H9 (cell line): Measurements from ENCODE around the gene RNF103. TPM values are rescaled to one million over a fixed set of nuclear protein-coding genes. Genes with fewer than 3 reads are reported as not detected.

Experiments used
- DNase-seq: peaks from one replicate; pipeline ENCODE4 v3.0.0-alpha.2; 2017
- H2AFZ ChIP-seq: one replicate; pipeline ENCODE4 v1.6.1; 2013; ENCODE audit warnings: mild to moderate bottlenecking, low read length, control low read depth, moderate library complexity
- H2AK5ac ChIP-seq: 2 replicates; pipeline ENCODE4 v1.6.1; 2013; ENCODE audit warnings: low read length, control low read depth, mixed read lengths; ENCODE audit not compliant: insufficient read length
- H2BK120ac ChIP-seq: one replicate; pipeline ENCODE4 v1.6.1; 2013; ENCODE audit warnings: low read depth, mild to moderate bottlenecking, low read length, control low read depth, inconsistent platforms; ENCODE audit not compliant: poor library complexity, severe bottlenecking
- H2BK12ac ChIP-seq: 2 replicates; pipeline ENCODE4 v1.6.1; 2013; ENCODE audit warnings: low read length, control low read depth, mixed read lengths, low read depth; ENCODE audit not compliant: insufficient read length
- H2BK15ac ChIP-seq: 2 replicates; pipeline ENCODE4 v1.6.1; 2013; ENCODE audit warnings: low read depth, low read length, control low read depth
- H2BK20ac ChIP-seq: one replicate; pipeline ENCODE4 v1.6.1; 2013; ENCODE audit warnings: low read depth, mild to moderate bottlenecking, low read length, control low read depth, inconsistent platforms; ENCODE audit not compliant: poor library complexity, severe bottlenecking
- H2BK5ac ChIP-seq: 2 replicates; pipeline ENCODE4 v1.6.1; 2013; ENCODE audit warnings: low read length, control low read depth, mixed read lengths; ENCODE audit not compliant: insufficient read length
- H3K14ac ChIP-seq: 2 replicates; pipeline ENCODE4 v1.6.1; 2013; ENCODE audit warnings: low read length, control low read depth; ENCODE audit not compliant: insufficient read depth
- H3K18ac ChIP-seq: 2 replicates; pipeline ENCODE4 v1.6.1; 2013; ENCODE audit warnings: low read depth, mild to moderate bottlenecking, mixed read lengths, low read length, control low read depth; ENCODE audit not compliant: insufficient read length
- H3K23ac ChIP-seq: 2 replicates; pipeline ENCODE4 v1.6.1; 2013; ENCODE audit warnings: low read length, control low read depth, mixed read lengths, low read depth; ENCODE audit not compliant: insufficient read length
- H3K23me2 ChIP-seq: 2 replicates; pipeline ENCODE4 v1.6.1; 2013; ENCODE audit warnings: low read depth, mild to moderate bottlenecking, mixed read lengths, low read length, control low read depth; ENCODE audit not compliant: insufficient read length, poor library complexity, severe bottlenecking
- H3K27ac ChIP-seq: 2 replicates; pipeline ENCODE4 v1.5.1; 2013; ENCODE audit warnings: low read length, control low read depth, mixed read lengths, low read depth; ENCODE audit not compliant: insufficient read length
- H3K27me3 ChIP-seq: 2 replicates; pipeline ENCODE4 v1.6.1; 2013; ENCODE audit warnings: low read length, control low read depth, inconsistent platforms; ENCODE audit not compliant: insufficient read depth
- H3K4ac ChIP-seq: 2 replicates; pipeline ENCODE4 v1.6.1; 2013; ENCODE audit warnings: low read depth, mild to moderate bottlenecking, control low read depth, inconsistent platforms, low read length, moderate library complexity
- H3K4me1 ChIP-seq: 2 replicates; pipeline ENCODE4 v1.6.1; 2013; ENCODE audit warnings: low read length, control low read depth, inconsistent platforms; ENCODE audit not compliant: insufficient read depth
- H3K4me2 ChIP-seq: 2 replicates; pipeline ENCODE4 v1.6.1; 2013; ENCODE audit warnings: low read length, control low read depth, mixed read lengths; ENCODE audit not compliant: insufficient read length, insufficient read depth
- H3K56ac ChIP-seq: 2 replicates; pipeline ENCODE4 v1.6.1; 2013; ENCODE audit warnings: low read depth, mild to moderate bottlenecking, mixed read lengths, low read length, control low read depth; ENCODE audit not compliant: insufficient read length
- H3K79me1 ChIP-seq: 2 replicates; pipeline ENCODE4 v1.6.1; 2013; ENCODE audit warnings: low read depth, mild to moderate bottlenecking, moderate library complexity, low read length, control low read depth, inconsistent platforms; ENCODE audit not compliant: insufficient read depth, poor library complexity, severe bottlenecking
- H3K79me2 ChIP-seq: 2 replicates; pipeline ENCODE4 v1.6.1; 2013; ENCODE audit warnings: low read length, control low read depth, inconsistent platforms; ENCODE audit not compliant: insufficient read depth
- H3K9ac ChIP-seq: 2 replicates; pipeline ENCODE4 v1.6.1; 2013; ENCODE audit warnings: low read length, control low read depth, mixed read lengths; ENCODE audit not compliant: insufficient read length; ENCODE audit errors: extremely low read depth
- H3K9me3 ChIP-seq: one replicate; pipeline ENCODE4 v1.6.1; 2013; ENCODE audit warnings: low read depth, low read length, inconsistent platforms; ENCODE audit not compliant: control insufficient read depth
- H3T11ph ChIP-seq: one replicate; pipeline ENCODE4 v1.6.1; 2013; ENCODE audit warnings: mild to moderate bottlenecking, low read length, control low read depth, inconsistent platforms
- H4K20me1 ChIP-seq: one replicate; pipeline ENCODE4 v1.6.1; 2013; ENCODE audit not compliant: control insufficient read depth, insufficient read length, insufficient read depth
- H4K5ac ChIP-seq: 2 replicates; pipeline ENCODE4 v1.6.1; 2013; ENCODE audit warnings: low read depth, mild to moderate bottlenecking, mixed read lengths, low read length, control low read depth; ENCODE audit not compliant: insufficient read length
- H4K8ac ChIP-seq: replicated peaks from 2 replicates; pipeline ENCODE4 v1.6.1; 2013; ENCODE audit warnings: low read length, control low read depth, mixed read lengths, low read depth; ENCODE audit not compliant: insufficient read length
- H4K91ac ChIP-seq: 2 replicates; pipeline ENCODE4 v1.6.1; 2013; ENCODE audit warnings: low read depth, mild to moderate bottlenecking, moderate library complexity, mixed read lengths, low read length, control low read depth; ENCODE audit not compliant: insufficient read length
- H3K27ac Mint-ChIP-seq, 3 experiments: 2 replicates in 2 of 3; 3 replicates in 1 of 3; pipeline ENCODE4 v1.8.0; 2020 to 2021; ENCODE audit warnings: mixed read lengths in 3 of 3, mild to moderate bottlenecking in 1 of 3, moderate library complexity in 1 of 3
- H3K27me3 Mint-ChIP-seq: 2 replicates; pipeline ENCODE4 v1.8.0; 2021; ENCODE audit warnings: low read depth, mild to moderate bottlenecking, moderate library complexity, mixed read lengths
- H3K36me3 Mint-ChIP-seq, 3 experiments: 2 replicates in 2 of 3; 3 replicates in 1 of 3; pipeline ENCODE4 v1.8.0; 2020 to 2021; ENCODE audit warnings: low read depth in 3 of 3, mixed read lengths in 3 of 3; ENCODE audit not compliant: insufficient read depth in 1 of 3
- H3K4me1 Mint-ChIP-seq, 2 experiments: 2 replicates each; pipeline ENCODE4 v1.8.0; 2020; ENCODE audit warnings: mixed read lengths in 2 of 2
- H3K4me3 Mint-ChIP-seq, 2 experiments: 2 replicates in 1 of 2; 3 replicates in 1 of 2; pipeline ENCODE4 v1.8.0; 2020 to 2021; ENCODE audit warnings: mild to moderate bottlenecking in 2 of 2, mixed read lengths in 2 of 2, moderate library complexity in 1 of 2
- H3K9me3 Mint-ChIP-seq, 2 experiments: 2 replicates in 1 of 2; 3 replicates in 1 of 2; pipeline ENCODE4 v1.8.0; 2020; ENCODE audit warnings: mild to moderate bottlenecking in 2 of 2, mixed read lengths in 2 of 2, moderate library complexity in 1 of 2
- CTCF ChIP-seq: fragments of 200-600 bp; sonication (generic); conservative IDR thresholded peaks from 3 replicates; pipeline ENCODE4 v1.8.0; 2021; ENCODE audit warnings: antibody characterized with exemption, mild to moderate bottlenecking
- WGBS: extraction: QIAGEN DNeasy Blood & Tissue Kit; methylation state at CpG from one replicate; pipeline ENCODE4 v1.1.7; 2013; ENCODE audit warnings: missing lambda C conversion rate, low lambda C conversion rate, mixed read lengths; ENCODE audit not compliant: insufficient read length; ENCODE audit errors: extremely low coverage; 5-methylcytosine and 5-hydroxymethylcytosine counted together
- total RNA-seq: library from RNA; stranded (reverse); gene quantifications from 2 replicates; pipeline ENCODE4 v1.2.1, GENCODE V29; 2021

Gene RNF103
- total RNA-seq, 1 experiment from 2014 or later, result 7.1 TPM

DNA sequence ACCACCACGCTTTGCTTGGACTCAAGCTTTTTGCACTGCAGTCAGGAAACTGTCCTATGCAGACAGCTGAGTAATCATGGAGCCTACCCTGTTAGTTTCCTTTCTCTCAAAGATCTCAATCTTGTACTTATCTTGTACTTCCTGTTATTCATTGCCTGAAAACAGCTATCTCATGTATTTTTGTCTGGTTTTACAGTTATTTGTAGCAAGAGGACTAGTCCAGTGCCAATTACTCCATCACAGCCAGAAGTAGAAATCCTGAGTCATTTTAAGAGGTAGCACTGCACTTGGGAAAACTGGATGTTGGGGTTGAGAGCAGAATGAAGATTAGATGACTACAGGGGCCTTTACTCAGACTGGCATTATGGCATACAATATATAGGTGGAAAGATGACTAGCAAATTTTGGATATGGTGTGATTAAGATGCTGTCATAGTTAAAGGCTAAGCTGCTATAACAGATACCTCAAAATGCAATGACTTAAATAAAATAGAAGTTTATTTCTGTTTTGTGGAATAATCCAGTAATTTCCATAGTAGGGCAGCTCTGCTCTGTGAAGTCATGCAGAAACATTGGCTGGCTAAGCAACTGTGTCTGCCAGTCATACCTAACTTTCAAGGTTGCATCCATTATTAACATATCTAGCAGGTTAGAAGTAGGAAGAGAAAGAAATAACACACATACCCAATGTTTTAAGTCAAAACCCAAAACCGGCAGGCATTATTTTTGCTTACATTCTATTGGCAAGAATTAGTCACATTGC, 39.3 kb downstream of the RNF103 start:
- no peak for DNase-seq
- Histone ChIP-seq H2BK120ac (no peak overlapping the region), H3K4me2 (no peak overlapping the region), H2BK12ac (no peak overlapping the region), H3K18ac (no peak overlapping the region), H3T11ph (no peak overlapping the region), H4K8ac (no peak overlapping the region), H2BK20ac (no peak overlapping the region), H3K27ac (no peak overlapping the region), H4K91ac (no peak overlapping the region), H3K23ac (no peak overlapping the region), H3K4me1 (no peaks in the 10 kb centered on the region), H2AFZ (no peak overlapping the region), H2BK5ac (no peak overlapping the region), H3K79me2 (no peaks in the 10 kb centered on the region), H2AK5ac (no peak overlapping the region), H4K20me1 (no peaks in the 10 kb centered on the region), H3K14ac (no peak overlapping the region), H3K56ac (no peak overlapping the region), H3K9me3 (no peaks in the 10 kb centered on the region), H2BK15ac (no peak overlapping the region), H3K4ac (no peak overlapping the region), H3K9ac (no peak overlapping the region), H4K5ac (no peak overlapping the region), H3K79me1 (no peaks in the 10 kb centered on the region), H3K27me3 (no peaks in the 10 kb centered on the region), H3K23me2 (no peaks in the 10 kb centered on the region)
- peaks cover 7% of the 10 kb centered on the region for H3K27me3 Mint-ChIP-seq
- no peak overlapping the region for H3K27ac Mint-ChIP-seq
- no CpG with 5 or more reads among the region's 2 CpGs for WGBS
- H3K4me1 Mint-ChIP-seq, result no peaks in the 10 kb centered on the region
- H3K4me3 Mint-ChIP-seq, result no peak overlapping the region
- H3K36me3 Mint-ChIP-seq, result no peaks in the 10 kb centered on the region
- no peaks in the 10 kb centered on the region; a peak in 1 of 5 replicates for H3K9me3 Mint-ChIP-seq
- no peak for TF ChIP-seq CTCF
